NCI-H2029 (cell line): ENCODE data around the gene ITGA1.
"Not testable (repeated sequence)": the region's sequence is repeated elsewhere in the genome, so short reads cannot be mapped to it uniquely, and the experiment has no call there.

Experiments used
- DNase-seq: peaks from one replicate; lab custom pipeline; 2025; lab: John Stamatoyannopoulos, UW

Gene ITGA1

GRCh38 chr5:52802272-52802973, 14.7 kb downstream of the ITGA1 start:
- DNase-seq: no peak

DNA sequence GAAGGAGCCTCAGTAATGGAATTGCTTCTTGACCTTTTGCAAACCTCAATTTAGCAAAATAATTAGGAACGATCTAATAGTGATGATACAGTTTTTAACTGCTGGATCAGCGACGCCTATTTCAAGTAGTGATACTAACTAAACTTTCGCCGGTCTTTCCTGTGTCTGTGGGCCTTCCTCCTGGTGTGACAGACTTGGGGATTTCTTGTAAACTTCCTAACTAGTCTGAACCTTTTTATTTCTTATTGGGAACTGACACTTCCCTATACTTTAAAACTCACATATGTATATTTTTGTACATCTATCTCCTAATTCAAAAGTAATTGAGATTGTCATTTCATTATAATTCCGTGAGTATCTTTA, 15.2 kb downstream of the ITGA1 start:
- DNase-seq: no peak

DNA sequence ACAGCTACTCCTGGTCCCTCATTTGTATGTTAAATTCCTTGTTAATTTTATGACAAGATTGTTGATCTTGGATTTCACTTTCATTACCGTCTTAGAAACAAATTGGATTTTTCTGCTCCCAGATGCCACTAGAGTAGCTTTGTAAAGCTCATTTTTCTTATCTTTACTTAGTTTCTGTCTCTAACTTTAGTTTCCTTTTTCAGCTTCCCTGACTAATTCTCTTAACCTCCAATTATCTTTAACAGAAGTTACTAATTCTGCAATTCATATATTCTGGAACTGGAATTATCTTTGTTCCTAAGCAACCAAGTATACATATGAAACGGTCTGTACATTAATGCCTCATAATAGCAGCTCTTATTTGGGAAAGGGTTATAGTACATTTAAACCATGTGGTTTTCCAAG, 16.7 kb downstream of the ITGA1 start:
- no peak for DNase-seq

- no peak for DNase-seq
Measured at GRCh38 chr5:52804981-52805380, 17.3 kb downstream of the ITGA1 start.

DNA sequence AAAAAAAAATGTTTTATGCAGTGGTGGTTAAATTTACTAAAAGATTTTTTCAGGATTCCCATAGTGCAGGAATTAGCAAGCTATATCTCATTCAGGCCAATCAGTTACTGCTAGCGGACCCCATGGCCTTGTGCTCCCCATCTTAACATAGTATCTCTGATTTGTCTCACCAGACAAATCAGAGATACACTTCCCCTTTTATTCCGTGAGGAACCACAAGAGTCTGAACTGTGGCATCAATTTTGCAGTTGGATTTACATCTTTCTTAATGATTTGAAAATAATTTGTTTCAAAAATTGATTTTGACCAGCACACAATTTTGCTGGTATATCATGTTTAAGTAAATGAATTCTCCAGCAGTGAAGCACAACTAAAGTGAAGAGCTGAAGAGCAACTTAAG, 17.9 kb downstream of the ITGA1 start:
- no peak for DNase-seq

DNA sequence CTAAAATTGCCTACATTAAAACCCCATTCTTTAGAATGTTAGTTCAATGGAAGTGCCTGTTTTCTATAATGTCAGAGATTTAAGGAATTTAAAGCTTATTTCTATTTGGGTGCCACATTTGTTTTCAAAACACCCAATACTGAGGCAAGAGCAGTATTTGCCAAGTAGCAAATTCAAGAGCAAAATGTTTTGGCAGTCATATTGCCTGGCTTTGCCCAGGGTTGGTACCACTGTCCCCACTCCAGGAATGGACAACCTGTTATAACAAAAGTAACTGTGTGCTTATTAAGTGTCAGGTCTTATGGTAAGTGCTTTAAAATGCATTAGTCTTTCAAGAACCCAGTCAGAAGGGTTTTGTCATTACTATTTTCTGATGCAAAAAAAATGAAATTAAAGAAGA, 19.3 kb downstream of the ITGA1 start:
- DNase-seq: no peak

- DNase-seq: no peak
Measured at GRCh38 chr5:52807723-52808122, 20.0 kb downstream of the ITGA1 start.

- DNase-seq: no peak
Measured at GRCh38 chr5:52808316-52808901, 20.7 kb downstream of the ITGA1 start.

GRCh38 chr5:52809884-52810283, 22.2 kb downstream of the ITGA1 start:
- no peak for DNase-seq

GRCh38 chr5:52810426-52810825, 22.7 kb downstream of the ITGA1 start:
- no peak for DNase-seq

- DNase-seq: no peak
Measured at GRCh38 chr5:52811067-52811749, 23.5 kb downstream of the ITGA1 start.

DNA sequence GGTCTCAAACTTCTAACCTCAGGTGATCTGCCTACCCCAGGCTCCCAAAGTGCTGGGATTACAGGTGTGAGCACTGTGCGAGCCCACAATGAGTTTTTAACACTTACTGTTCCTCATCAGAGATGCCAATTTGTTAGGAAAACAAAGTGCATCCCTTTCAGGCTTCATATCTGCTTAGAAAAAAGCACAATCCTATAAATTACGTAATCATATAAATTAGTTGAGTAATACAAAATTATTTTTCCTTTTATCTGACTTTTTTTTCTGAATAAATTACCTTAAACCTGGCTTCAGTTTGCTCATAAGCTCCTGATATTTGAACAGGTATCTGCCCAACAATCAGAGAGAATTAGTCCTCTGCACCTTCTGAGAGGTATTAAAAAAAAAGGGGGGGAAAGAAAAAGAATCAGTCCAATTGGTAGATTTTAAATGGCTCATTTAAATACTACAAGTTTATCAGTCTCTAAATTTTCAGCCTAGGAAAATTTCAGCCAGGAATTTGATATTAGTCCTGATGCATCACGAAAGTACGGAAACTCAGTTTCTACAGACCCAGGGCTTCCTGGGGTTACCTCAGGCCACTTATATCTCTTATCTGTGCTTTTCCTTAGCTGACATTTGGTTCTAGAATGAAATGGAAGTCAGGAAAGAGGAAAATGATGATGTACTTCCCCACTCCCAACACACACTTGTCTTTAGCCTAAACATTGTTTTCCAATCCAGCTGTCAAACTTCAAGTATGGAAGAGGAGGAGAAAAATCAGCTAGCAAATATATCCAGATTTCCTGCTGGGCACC, 26.8 kb downstream of the ITGA1 start:
- no peak for DNase-seq

GRCh38 chr5:52817818-52818217, 30.1 kb downstream of the ITGA1 start:
- DNase-seq: no peak

GRCh38 chr5:52818360-52818759, 30.6 kb downstream of the ITGA1 start:
- DNase-seq: no peak

DNA sequence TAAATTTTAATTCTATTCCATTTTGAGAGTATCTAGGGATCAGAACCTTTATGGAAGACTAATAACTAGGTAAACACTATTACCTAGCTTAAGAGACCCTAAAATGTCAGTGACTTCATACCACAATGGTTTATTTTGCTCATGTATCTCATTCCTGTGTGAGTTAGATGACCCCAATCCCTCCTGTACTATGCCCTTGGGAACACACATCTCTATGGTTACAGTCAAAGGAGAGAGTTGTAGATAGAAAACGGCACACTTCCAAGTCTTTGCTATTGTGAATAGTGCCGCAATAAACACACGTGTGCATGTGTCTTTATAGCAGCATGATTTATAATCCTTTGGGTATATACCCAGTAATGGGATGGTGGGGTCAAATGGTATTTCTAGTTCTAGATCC, 31.1 kb downstream of the ITGA1 start:
- not testable (repeated sequence) for DNase-seq

GRCh38 chr5:52821901-52822300, 34.2 kb downstream of the ITGA1 start:
- DNase-seq: no peak

GRCh38 chr5:52822437-52822836, 34.7 kb downstream of the ITGA1 start:
- DNase-seq: no peak

- DNase-seq: no peak
Measured at GRCh38 chr5:52824827-52825226, 37.1 kb downstream of the ITGA1 start.

DNA sequence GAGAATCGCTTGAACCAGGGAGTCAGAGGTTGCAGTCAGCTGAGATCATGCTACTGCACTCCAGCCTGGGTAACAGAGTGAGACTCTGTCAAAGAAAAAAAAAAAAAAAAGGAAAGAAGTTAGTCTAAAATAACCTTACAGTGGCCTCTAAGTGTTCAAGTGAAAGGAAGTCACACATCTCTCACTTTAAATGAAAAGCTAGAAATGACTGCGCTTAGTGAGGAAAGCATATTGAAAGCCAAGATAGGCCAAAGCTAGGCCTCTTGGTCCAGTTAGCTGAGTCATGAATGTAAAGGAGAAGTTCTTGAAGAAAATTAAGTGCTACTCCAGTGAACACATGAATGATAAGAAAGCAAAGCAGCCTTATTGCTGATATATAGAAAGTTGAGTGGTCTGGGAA, 38.1 kb downstream of the ITGA1 start:
- DNase-seq: no peak

DNA sequence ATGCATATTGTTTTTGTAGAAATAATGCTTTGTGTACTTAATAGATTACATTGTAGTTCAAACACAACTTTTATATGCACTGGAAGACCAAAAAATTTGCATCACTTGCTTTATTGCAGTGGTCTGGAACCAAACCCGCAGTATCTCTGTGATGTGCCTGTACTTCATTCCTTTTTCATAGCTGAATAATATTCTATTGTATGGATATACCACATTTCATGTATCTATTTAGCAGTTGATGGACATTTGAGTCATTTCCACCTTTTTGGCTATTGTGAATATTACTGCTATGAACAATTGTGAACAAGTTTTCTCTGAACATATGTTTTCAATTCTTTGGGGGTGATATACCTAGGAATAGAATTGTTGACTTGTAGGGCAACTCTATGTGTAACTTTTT, 40.1 kb downstream of the ITGA1 start:
- DNase-seq: no peak

- no peak for DNase-seq
Measured at GRCh38 chr5:52829664-52830063, 41.9 kb downstream of the ITGA1 start.

- DNase-seq: no peak
Measured at GRCh38 chr5:52830650-52831049, 42.9 kb downstream of the ITGA1 start.
